Middle frontal gyrus (tissue), 1 donor: ENCODE measurements around the gene NELFB.
"Not testable (repeated sequence)": the region's sequence is repeated elsewhere in the genome, so short reads cannot be mapped to it uniquely, and the experiment has no call there.

Source experiments
- DNase-seq: peaks from one replicate; pipeline ENCODE4 v3.0.0-alpha.2; 2015; ENCODE audit warnings: low spot score; ENCODE audit errors: extremely low spot score

Gene NELFB

GRCh38 chr9:137234758-137235423 lies 20.2 kb upstream of the NELFB start:
- no peak for DNase-seq

DNA sequence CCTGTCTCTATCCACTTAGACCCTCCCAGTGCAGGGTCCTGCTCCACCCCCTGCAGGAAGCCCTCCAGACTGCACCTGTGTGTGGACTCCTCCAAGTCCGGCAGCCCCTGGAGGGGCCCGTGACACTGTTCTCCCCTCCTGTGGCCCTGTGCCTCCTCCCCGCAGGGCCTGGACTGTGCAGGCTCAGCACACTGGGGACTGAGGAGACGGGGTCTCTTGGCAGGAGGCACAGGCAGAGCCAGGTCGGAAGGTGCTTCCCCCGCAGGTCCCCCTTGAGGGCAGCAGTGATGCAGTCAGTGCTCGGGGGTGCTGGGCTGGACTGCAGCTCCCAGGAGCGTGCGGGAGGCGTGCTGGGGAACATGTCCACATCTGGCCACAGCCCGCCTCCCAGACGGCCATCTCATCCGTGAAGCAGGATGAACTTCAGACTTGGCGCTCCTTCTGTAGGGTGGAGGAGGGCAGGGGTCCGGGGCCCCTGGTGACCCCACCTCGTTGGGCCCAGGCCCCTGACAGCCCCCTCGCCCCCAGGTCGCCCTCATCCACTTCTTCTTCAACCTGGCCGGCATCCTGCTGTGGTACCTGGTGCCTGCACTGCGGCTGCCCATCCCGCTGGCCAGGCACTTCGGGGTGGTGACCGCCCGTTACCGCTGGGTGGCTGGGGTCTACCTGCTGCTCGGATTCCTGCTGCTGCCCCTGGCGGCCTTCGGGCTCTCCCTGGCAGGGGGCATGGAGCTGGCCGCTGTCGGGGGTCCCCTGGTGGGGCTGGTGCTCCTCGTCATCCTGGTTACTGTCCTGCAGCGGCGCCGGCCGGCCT lies 19.5 kb upstream of the NELFB start:
- DNase-seq = no peak

GRCh38 chr9:137236238-137236935 lies 18.7 kb upstream of the NELFB start:
- DNase-seq = peak; percentile 66

- DNase-seq = no peak
Observed at GRCh38 chr9:137236936-137237421, 18.1 kb upstream of the NELFB start.

- DNase-seq = no peak
Observed at GRCh38 chr9:137237759-137238726, 17.1 kb upstream of the NELFB start.

GRCh38 chr9:137239541-137240200 lies 15.5 kb upstream of the NELFB start:
- DNase-seq = not testable (repeated sequence)

GRCh38 chr9:137240318-137240840 lies 14.7 kb upstream of the NELFB start:
- DNase-seq = peak; percentile 40

DNA sequence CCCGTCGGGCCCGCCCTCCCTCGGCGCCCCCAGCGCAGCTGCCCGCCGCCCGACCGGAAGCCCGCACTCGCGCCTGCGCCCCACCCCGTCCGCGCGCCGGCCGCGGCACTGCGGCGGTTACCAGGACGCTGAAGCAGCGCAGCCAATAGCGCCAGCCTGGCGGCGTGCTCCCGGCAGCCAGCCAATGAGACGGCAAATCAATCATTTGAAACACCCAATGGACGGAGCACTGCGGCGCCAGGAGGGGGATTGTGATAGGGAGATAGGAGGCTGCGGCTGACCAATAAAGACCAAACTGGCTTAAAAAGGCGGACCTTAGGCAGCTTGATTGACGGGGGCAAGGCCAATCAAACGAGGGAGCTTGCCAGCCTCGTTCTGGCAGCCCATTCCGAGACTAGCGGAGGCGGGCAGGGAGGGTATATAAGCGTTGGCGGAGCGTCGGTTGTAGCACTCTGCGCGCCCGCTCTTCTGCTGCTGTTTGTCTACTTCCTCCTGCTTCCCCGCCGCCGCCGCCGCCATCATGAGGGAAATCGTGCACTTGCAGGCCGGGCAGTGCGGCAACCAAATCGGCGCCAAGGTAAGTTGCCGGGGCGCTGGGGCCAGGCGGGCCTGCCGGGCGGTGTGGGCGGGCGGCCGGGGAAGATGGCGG lies 14.2 kb upstream of the NELFB start, which contains the start of gene TUBB4B:
TUBB4B (plus strand) TSS at position 447 of the 649 bp plus-strand sequence; CDS start at position 521, 74 bp downstream.
- DNase-seq = peak; percentile 98

DNA sequence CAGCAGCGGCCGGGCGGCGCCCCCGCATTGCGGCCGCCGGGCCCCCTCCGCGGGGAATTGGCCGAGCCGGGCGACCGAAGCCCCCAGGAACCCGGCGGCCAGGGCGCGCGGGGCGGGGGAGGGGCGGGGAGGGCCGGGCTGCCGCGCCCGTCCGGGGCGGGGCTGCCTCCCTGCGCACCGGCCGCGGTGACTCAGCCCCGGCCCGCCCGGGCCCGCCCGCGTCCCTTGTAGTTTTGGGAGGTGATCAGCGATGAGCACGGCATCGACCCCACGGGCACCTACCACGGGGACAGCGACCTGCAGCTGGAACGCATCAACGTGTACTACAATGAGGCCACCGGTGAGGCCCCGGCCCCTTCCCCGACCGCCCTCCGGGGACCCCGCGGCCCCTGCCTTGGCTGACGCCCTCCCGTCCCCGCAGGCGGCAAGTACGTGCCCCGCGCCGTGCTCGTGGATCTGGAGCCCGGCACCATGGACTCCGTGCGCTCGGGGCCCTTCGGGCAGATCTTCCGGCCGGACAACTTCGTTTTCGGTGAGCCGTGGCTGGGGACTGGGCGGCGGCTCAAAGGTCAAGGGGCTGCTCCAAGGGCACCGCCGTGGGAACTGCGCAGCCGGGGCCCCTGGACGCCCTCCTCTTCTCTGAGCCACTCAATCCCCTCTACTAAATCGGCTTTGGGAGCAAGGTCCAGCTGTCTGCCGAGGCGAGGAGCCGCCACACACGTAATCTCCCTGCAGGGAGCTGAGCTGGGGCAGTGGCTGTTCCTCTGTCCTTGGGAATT lies 13.4 kb upstream of the NELFB start:
- no peak for DNase-seq

- DNase-seq = no peak
Observed at GRCh38 chr9:137242269-137243203, 12.6 kb upstream of the NELFB start.

DNA sequence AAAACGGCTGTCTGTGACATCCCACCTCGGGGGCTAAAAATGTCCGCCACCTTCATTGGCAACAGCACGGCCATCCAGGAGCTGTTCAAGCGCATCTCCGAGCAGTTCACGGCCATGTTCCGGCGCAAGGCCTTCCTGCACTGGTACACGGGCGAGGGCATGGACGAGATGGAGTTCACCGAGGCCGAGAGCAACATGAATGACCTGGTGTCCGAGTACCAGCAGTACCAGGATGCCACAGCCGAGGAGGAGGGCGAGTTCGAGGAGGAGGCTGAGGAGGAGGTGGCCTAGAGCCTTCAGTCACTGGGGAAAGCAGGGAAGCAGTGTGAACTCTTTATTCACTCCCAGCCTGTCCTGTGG lies 11.9 kb upstream of the NELFB start:
- DNase-seq = not testable (repeated sequence)

GRCh38 chr9:137243626-137244485 lies 11.3 kb upstream of the NELFB start:
- no peak for DNase-seq

- no peak for DNase-seq
Observed at GRCh38 chr9:137244486-137245449, 10.4 kb upstream of the NELFB start.

DNA sequence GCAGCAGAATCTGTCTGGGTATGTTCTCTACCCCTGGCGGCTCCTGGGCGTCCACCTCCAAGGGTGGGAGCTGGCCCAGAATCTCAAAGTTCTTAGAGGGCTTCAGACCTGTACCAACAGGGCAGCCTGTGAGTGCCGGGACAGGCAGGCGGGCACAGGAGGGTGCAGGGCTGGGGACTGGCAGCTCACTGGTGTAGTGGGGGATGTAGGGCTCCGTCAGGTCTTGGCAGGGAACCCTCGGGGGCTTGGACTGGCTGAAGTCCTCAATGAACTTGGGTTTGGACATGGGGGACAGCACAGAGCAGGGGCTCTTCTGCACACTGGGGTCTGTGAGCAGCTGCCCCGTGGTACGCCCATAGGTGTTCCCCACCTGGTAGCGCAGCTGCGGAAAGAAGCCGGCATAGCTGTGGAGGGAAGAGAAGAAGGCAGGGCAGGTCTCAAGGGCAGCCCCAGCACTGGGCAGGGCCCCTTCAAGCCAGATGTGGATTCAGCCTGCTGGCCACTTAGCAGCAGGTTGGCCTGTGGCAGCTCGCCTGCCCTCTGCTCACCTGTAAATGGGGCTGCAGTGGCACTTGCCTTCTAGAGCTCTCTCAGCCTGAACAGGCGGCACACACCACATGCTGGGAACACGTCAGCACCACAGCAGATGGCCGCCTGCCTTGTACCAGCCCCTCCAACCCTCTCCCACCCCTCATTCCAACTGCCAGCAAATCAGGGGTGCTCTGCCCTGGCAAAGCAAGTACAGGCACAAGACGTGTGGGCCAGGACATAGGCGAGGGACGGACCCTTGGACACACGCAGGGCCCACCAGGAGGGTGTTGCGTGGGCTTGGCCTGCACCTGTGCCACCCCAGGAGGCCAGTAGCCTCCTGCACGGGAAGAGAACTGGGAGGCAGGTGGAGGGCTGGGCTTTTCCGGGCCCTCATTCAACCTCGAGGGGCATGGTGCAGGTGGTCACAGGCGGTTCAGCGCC lies 9.4 kb upstream of the NELFB start:
- DNase-seq = no peak
